ENCODE results near the gene RND3. TPM values are rescaled to one million over a fixed set of nuclear protein-coding genes. Genes with fewer than 3 reads are reported as not detected.

RND3 gene
- polyA plus RNA-seq, 4 donors, result 14.8 to 36.2 (median 24.5) TPM

DNA sequence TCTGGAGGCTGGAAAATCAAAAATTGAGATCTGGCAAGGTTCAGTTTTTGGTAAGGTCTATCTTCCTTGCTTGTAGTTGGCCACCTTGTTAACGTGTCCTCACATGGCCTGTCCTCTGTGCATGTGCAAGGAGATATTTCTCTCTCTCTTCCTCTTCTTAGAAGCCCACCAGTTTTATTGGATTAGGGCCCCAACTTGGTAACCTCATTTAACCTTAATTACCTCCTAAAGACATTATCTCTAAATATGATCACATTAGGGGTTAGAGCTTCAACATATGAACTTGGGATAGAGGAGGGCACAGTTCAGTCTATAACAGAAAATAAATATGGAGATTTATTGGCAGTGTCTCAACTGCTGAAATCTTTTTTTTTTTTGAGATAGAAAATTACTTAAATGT is 19.6 kb upstream of the RND3 start:
- FAIRE-seq (no peak), DNase-seq (no peak)
- Histone ChIP-seq H3K27ac (ENCODE audit: low read depth in 1 of 3, low read length in 2 of 3) (no peak overlapping the region), H3K9me3 (ENCODE audit: control insufficient read depth in 2 of 2, insufficient read depth in 1 of 2, low read depth in 1 of 2, low read length in 1 of 2) (no peaks in the 10 kb centered on the region), H3K36me3 (ENCODE audit: control insufficient read depth in 3 of 3, insufficient read depth in 2 of 3, low read depth in 1 of 3, low read length in 3 of 3) (no peaks in the 10 kb centered on the region), H3K4me1 (ENCODE audit: control insufficient read depth in 3 of 3, insufficient read depth in 2 of 3, low read depth in 1 of 3, low read length in 2 of 3) (no peaks in the 10 kb centered on the region), H3K27me3 (ENCODE audit: control insufficient read depth in 3 of 3, insufficient read depth in 3 of 3, low read length in 3 of 3) (no peaks in the 10 kb centered on the region), H3K4me3 (ENCODE audit: low read depth in 1 of 3, low read length in 3 of 3) (no peak overlapping the region)
- 53 to 71% (median 64%) methylated on average over 1 of the region's 1 CpG for WGBS, 3 donors

- Histone ChIP-seq H3K9me3 (ENCODE audit: control insufficient read depth in 2 of 2, insufficient read depth in 1 of 2, low read depth in 1 of 2, low read length in 1 of 2) (no peaks in the 10 kb centered on the region), H3K4me3 (ENCODE audit: low read depth in 1 of 3, low read length in 3 of 3) (no peak overlapping the region), H3K27ac (ENCODE audit: low read depth in 1 of 3, low read length in 2 of 3) (no peak overlapping the region), H3K36me3 (ENCODE audit: control insufficient read depth in 3 of 3, insufficient read depth in 2 of 3, low read depth in 1 of 3, low read length in 3 of 3) (no peaks in the 10 kb centered on the region), H3K4me1 (ENCODE audit: control insufficient read depth in 3 of 3, insufficient read depth in 2 of 3, low read depth in 1 of 3, low read length in 2 of 3) (no peaks in the 10 kb centered on the region), H3K27me3 (ENCODE audit: control insufficient read depth in 3 of 3, insufficient read depth in 3 of 3, low read length in 3 of 3) (no peaks in the 10 kb centered on the region)
- DNase-seq (no peak), FAIRE-seq (no peak)
Measured at GRCh38 chr2:150505178-150505577, 17.7 kb upstream of the RND3 start.

DNA sequence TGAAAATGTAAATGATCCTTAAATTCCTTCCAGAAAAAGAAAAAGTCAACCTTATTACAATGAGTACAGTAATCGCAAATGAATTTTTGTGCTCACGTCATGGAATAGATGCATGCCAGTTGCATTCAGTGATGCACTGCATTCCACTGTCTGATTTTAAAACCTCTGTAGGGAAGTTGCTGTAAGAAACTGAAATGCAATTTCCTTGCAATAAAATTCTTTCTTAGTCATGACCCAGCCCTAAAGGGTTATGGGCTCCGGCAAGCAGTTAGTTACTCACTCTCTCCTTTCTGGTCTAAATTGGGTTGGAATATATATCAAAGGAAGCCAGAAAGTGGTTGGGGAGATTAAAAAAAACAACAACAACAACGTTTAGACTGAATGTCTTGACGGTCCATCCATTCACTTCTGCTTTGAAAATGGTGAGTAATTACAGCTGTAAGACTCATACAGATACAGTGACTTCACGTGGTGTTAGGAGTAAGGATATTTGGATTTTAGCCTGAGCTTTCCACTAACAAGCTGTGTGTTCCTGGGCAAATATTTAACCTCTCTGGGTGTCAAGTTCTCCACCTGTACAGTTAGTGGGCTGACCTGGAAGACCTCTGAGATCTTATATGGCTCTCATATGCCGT is 8.6 kb upstream of the RND3 start:
- WGBS, 3 donors, result 62 to 65% (median 63%) methylated on average over 7 of the region's 7 CpGs
- FAIRE-seq, result no peak
- H3K4me1 ChIP-seq (ENCODE audit: control insufficient read depth in 3 of 3, insufficient read depth in 2 of 3, low read depth in 1 of 3, low read length in 2 of 3), result no peaks in the 10 kb centered on the region
- H3K4me3 ChIP-seq (ENCODE audit: low read depth in 1 of 3, low read length in 3 of 3), result no peak overlapping the region
- DNase-seq, result no peak
- H3K27me3 ChIP-seq (ENCODE audit: control insufficient read depth in 3 of 3, insufficient read depth in 3 of 3, low read length in 3 of 3), result peaks cover 0 to 2% (median 0%) of the 10 kb centered on the region in 3 donors
- no peaks in the 10 kb centered on the region for H3K9me3 ChIP-seq (ENCODE audit: control insufficient read depth in 2 of 2, insufficient read depth in 1 of 2, low read depth in 1 of 2, low read length in 1 of 2)
- no peak overlapping the region for H3K27ac ChIP-seq (ENCODE audit: low read depth in 1 of 3, low read length in 2 of 3)
- H3K36me3 ChIP-seq (ENCODE audit: control insufficient read depth in 3 of 3, insufficient read depth in 2 of 3, low read depth in 1 of 3, low read length in 3 of 3), result no peaks in the 10 kb centered on the region

DNA sequence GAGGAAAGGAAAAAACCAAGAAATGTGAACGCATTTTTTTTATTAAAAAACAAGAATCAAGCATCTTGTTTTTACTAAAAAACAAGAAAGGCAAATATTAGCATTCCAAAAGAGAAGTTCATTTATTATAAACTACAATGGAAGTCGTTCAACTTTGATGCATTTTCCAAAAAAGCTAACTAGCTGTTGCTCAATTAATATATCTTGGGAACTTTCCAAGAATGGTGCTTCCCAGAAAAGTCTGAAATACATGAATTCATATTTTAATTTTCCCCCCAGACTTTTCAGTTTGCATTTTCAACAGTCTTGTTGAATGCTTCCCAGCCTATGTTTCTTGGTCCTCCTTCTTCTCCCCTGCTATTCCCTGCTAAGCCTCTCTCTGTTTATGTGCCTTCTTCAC is 7.5 kb upstream of the RND3 start:
- Histone ChIP-seq H3K9me3 (ENCODE audit: control insufficient read depth in 2 of 2, insufficient read depth in 1 of 2, low read depth in 1 of 2, low read length in 1 of 2) (no peaks in the 10 kb centered on the region), H3K4me1 (ENCODE audit: control insufficient read depth in 3 of 3, insufficient read depth in 2 of 3, low read depth in 1 of 3, low read length in 2 of 3) (no peaks in the 10 kb centered on the region), H3K27me3 (ENCODE audit: control insufficient read depth in 3 of 3, insufficient read depth in 3 of 3, low read length in 3 of 3) (peaks cover 0 to 2% (median 0%) of the 10 kb centered on the region in 3 donors), H3K36me3 (ENCODE audit: control insufficient read depth in 3 of 3, insufficient read depth in 2 of 3, low read depth in 1 of 3, low read length in 3 of 3) (no peaks in the 10 kb centered on the region), H3K4me3 (ENCODE audit: low read depth in 1 of 3, low read length in 3 of 3) (no peak overlapping the region), H3K27ac (ENCODE audit: low read depth in 1 of 3, low read length in 2 of 3) (no peak overlapping the region)
- DNase-seq (no peak), FAIRE-seq (no peak)
- 63 to 70% (median 66%) methylated on average over 2 of the region's 2 CpGs for WGBS, 3 donors

GRCh38 chr2:150494234-150494945 is 6.9 kb upstream of the RND3 start:
- Histone ChIP-seq H3K27ac (ENCODE audit: low read depth in 1 of 3, low read length in 2 of 3) (no peak overlapping the region), H3K9me3 (ENCODE audit: control insufficient read depth in 2 of 2, insufficient read depth in 1 of 2, low read depth in 1 of 2, low read length in 1 of 2) (no peaks in the 10 kb centered on the region), H3K36me3 (ENCODE audit: control insufficient read depth in 3 of 3, insufficient read depth in 2 of 3, low read depth in 1 of 3, low read length in 3 of 3) (no peaks in the 10 kb centered on the region), H3K4me3 (ENCODE audit: low read depth in 1 of 3, low read length in 3 of 3) (no peak overlapping the region), H3K27me3 (ENCODE audit: control insufficient read depth in 3 of 3, insufficient read depth in 3 of 3, low read length in 3 of 3) (peaks cover 0 to 2% (median 0%) of the 10 kb centered on the region in 3 donors), H3K4me1 (ENCODE audit: control insufficient read depth in 3 of 3, insufficient read depth in 2 of 3, low read depth in 1 of 3, low read length in 2 of 3) (no peaks in the 10 kb centered on the region)
- DNase-seq (no peak), FAIRE-seq (no peak)
- WGBS, 3 donors, result 42 to 66% (median 46%) methylated on average over 4 of the region's 4 CpGs

DNA sequence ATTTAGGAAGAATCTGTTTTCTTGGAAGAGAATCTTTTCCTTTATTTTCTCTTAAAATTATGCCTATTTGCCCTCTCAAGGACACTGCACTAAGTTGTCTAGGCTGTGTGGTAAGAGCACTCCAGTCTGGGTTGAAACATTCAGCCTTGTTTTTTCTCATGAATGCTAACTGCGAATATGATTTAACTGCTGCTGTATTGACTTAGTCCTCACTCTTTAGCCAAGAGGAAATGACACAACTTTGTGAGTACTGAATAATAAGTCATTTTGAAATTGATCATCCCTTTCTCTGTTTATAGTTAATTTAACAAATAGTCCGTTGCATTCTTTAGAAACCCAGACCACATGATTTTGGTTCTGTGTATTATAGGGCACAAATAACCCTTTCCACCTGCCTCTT is 4.5 kb upstream of the RND3 start:
- H3K36me3 ChIP-seq (ENCODE audit: control insufficient read depth in 3 of 3, insufficient read depth in 2 of 3, low read depth in 1 of 3, low read length in 3 of 3), result no peaks in the 10 kb centered on the region
- FAIRE-seq (no peak), DNase-seq (no peak)
- H3K4me1 ChIP-seq (ENCODE audit: control insufficient read depth in 3 of 3, insufficient read depth in 2 of 3, low read depth in 1 of 3, low read length in 2 of 3), result no peaks in the 10 kb centered on the region
- WGBS, 3 donors, result 45 to 59% (median 54%) methylated on average over 2 of the region's 2 CpGs
- H3K27me3 ChIP-seq (ENCODE audit: control insufficient read depth in 3 of 3, insufficient read depth in 3 of 3, low read length in 3 of 3), result peaks cover 0 to 2% (median 0%) of the 10 kb centered on the region in 3 donors
- H3K4me3 ChIP-seq (ENCODE audit: low read depth in 1 of 3, low read length in 3 of 3), result no peak overlapping the region
- no peaks in the 10 kb centered on the region for H3K9me3 ChIP-seq (ENCODE audit: control insufficient read depth in 2 of 2, insufficient read depth in 1 of 2, low read depth in 1 of 2, low read length in 1 of 2)
- no peak overlapping the region for H3K27ac ChIP-seq (ENCODE audit: low read depth in 1 of 3, low read length in 2 of 3)

DNA sequence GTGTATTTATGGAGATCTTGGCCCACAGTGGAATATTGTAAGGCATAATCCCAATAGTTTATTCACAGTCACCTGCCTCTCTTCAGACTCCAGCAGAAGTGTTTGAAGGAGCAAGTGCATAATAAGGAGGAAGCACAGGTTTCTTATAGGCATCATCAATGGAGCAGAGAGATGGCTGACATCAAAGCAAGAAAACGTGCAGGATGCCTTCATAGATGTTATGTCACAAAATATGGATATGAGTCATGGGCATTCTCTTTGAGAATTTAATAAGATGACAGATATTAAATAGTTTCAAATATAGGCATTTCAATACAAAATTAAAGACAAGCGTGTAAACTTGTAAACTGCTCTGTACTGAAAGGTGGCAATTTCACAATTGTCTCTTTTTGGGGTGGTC is 4.0 kb upstream of the RND3 start:
- H3K4me3 ChIP-seq (ENCODE audit: low read depth in 1 of 3, low read length in 3 of 3), result no peak overlapping the region
- H3K4me1 ChIP-seq (ENCODE audit: control insufficient read depth in 3 of 3, insufficient read depth in 2 of 3, low read depth in 1 of 3, low read length in 2 of 3), result no peaks in the 10 kb centered on the region
- no peaks in the 10 kb centered on the region for H3K9me3 ChIP-seq (ENCODE audit: control insufficient read depth in 2 of 2, insufficient read depth in 1 of 2, low read depth in 1 of 2, low read length in 1 of 2)
- H3K27me3 ChIP-seq (ENCODE audit: control insufficient read depth in 3 of 3, insufficient read depth in 3 of 3, low read length in 3 of 3), result peaks cover 0 to 2% (median 0%) of the 10 kb centered on the region in 3 donors
- FAIRE-seq, result no peak
- 53 to 70% (median 69%) methylated on average over 2 of the region's 2 CpGs for WGBS, 3 donors
- H3K27ac ChIP-seq (ENCODE audit: low read depth in 1 of 3, low read length in 2 of 3), result no peak overlapping the region
- H3K36me3 ChIP-seq (ENCODE audit: control insufficient read depth in 3 of 3, insufficient read depth in 2 of 3, low read depth in 1 of 3, low read length in 3 of 3), result no peaks in the 10 kb centered on the region
- no peak for DNase-seq

- Histone ChIP-seq H3K4me1 (ENCODE audit: control insufficient read depth in 3 of 3, insufficient read depth in 2 of 3, low read depth in 1 of 3, low read length in 2 of 3) (no peaks in the 10 kb centered on the region), H3K4me3 (ENCODE audit: low read depth in 1 of 3, low read length in 3 of 3) (no peak overlapping the region), H3K27ac (ENCODE audit: low read depth in 1 of 3, low read length in 2 of 3) (no peak overlapping the region), H3K36me3 (ENCODE audit: control insufficient read depth in 3 of 3, insufficient read depth in 2 of 3, low read depth in 1 of 3, low read length in 3 of 3) (no peaks in the 10 kb centered on the region), H3K9me3 (ENCODE audit: control insufficient read depth in 2 of 2, insufficient read depth in 1 of 2, low read depth in 1 of 2, low read length in 1 of 2) (no peaks in the 10 kb centered on the region), H3K27me3 (ENCODE audit: control insufficient read depth in 3 of 3, insufficient read depth in 3 of 3, low read length in 3 of 3) (peaks cover 0 to 6% (median 2%) of the 10 kb centered on the region in 3 donors)
- no peak for FAIRE-seq
- 60 to 82% (median 72%) methylated on average over 6 of the region's 6 CpGs for WGBS, 3 donors
- DNase-seq, result no peak
Measured at GRCh38 chr2:150490466-150490865, 3.0 kb upstream of the RND3 start.

Data from small intestine (tissue), 7 donors.